T-helper 1 cell treated with Interleukin-12 subunit alpha and Interleukin-12 subunit beta and Interleukin-4 antibody, amounts not matched to agents 30 μg/mL and 1 μg/mL, for 36 hours (primary cell): Measurements from ENCODE around the gene ARSJ.
"Not testable (repeated sequence)": the region's sequence is repeated elsewhere in the genome, so short reads cannot be mapped to it uniquely, and the experiment has no call there.

ENCODE experiments used
- H3K27ac Mint-ChIP-seq: one replicate; pipeline ENCODE4 v1.8.0; 2021; ENCODE audit warnings: mild to moderate bottlenecking, mixed read lengths
- H3K27me3 Mint-ChIP-seq: one replicate; pipeline ENCODE4 v1.8.0; 2021; ENCODE audit warnings: low read depth, mixed read lengths
- H3K36me3 Mint-ChIP-seq: one replicate; pipeline ENCODE4 v1.8.0; 2021; ENCODE audit warnings: low read depth, mixed read lengths
- H3K4me1 Mint-ChIP-seq: one replicate; pipeline ENCODE4 v1.8.0; 2021; ENCODE audit warnings: low read depth, mixed read lengths
- H3K4me3 Mint-ChIP-seq: one replicate; pipeline ENCODE4 v1.8.0; 2021; ENCODE audit warnings: mild to moderate bottlenecking, moderate library complexity, mixed read lengths
- H3K9me3 Mint-ChIP-seq: one replicate; pipeline ENCODE4 v1.8.0; 2021; ENCODE audit warnings: mixed read lengths

The ARSJ gene

GRCh38 chr4:113957956-113958355, 21.5 kb downstream of the ARSJ start:
- no peaks in the 10 kb centered on the region for H3K36me3 Mint-ChIP-seq
- no peaks in the 10 kb centered on the region for H3K4me1 Mint-ChIP-seq
- no peak overlapping the region for H3K27ac Mint-ChIP-seq
- no peak overlapping the region for H3K4me3 Mint-ChIP-seq
- H3K27me3 Mint-ChIP-seq: peaks cover 1% of the 10 kb centered on the region
- peaks cover 7% of the 10 kb centered on the region for H3K9me3 Mint-ChIP-seq

GRCh38 chr4:113955948-113956347, 23.5 kb downstream of the ARSJ start:
- Mint-ChIP-seq H3K4me1 (no peaks in the 10 kb centered on the region), H3K27ac (no peak overlapping the region), H3K27me3 (peaks cover 12% of the 10 kb centered on the region), H3K36me3 (no peaks in the 10 kb centered on the region), H3K4me3 (no peak overlapping the region), H3K9me3 (no peaks in the 10 kb centered on the region)

GRCh38 chr4:113955411-113955810, 24.0 kb downstream of the ARSJ start:
- H3K27ac Mint-ChIP-seq: no peak overlapping the region
- H3K9me3 Mint-ChIP-seq: no peaks in the 10 kb centered on the region
- H3K4me1 Mint-ChIP-seq: no peaks in the 10 kb centered on the region
- no peak overlapping the region for H3K4me3 Mint-ChIP-seq
- no peaks in the 10 kb centered on the region for H3K36me3 Mint-ChIP-seq
- peaks cover 12% of the 10 kb centered on the region for H3K27me3 Mint-ChIP-seq

- Mint-ChIP-seq H3K27me3 (peaks cover 15% of the 10 kb centered on the region), H3K36me3 (no peaks in the 10 kb centered on the region), H3K9me3 (no peaks in the 10 kb centered on the region)
Observed at GRCh38 chr4:113953888-113954287, 25.6 kb downstream of the ARSJ start.

GRCh38 chr4:113952452-113953029, 26.9 kb downstream of the ARSJ start:
- Mint-ChIP-seq H3K9me3 (no peaks in the 10 kb centered on the region), H3K4me1 (no peaks in the 10 kb centered on the region), H3K27ac (no peak overlapping the region), H3K4me3 (no peak overlapping the region), H3K27me3 (peaks cover 15% of the 10 kb centered on the region), H3K36me3 (no peaks in the 10 kb centered on the region)

More at GRCh38 chr4:113953888-113954287, 25.6 kb downstream of the ARSJ start:
- Mint-ChIP-seq H3K27ac (no peak overlapping the region), H3K4me1 (no peaks in the 10 kb centered on the region), H3K4me3 (no peak overlapping the region)

- Mint-ChIP-seq H3K9me3 (no peaks in the 10 kb centered on the region), H3K27me3 (peaks cover 15% of the 10 kb centered on the region), H3K4me3 (no peak overlapping the region), H3K36me3 (no peaks in the 10 kb centered on the region), H3K27ac (no peak overlapping the region), H3K4me1 (no peaks in the 10 kb centered on the region)
Observed at GRCh38 chr4:113951263-113951662, 28.2 kb downstream of the ARSJ start.

GRCh38 chr4:113950207-113950606, 29.2 kb downstream of the ARSJ start:
- Mint-ChIP-seq H3K27me3 (peaks cover 18% of the 10 kb centered on the region), H3K4me1 (no peaks in the 10 kb centered on the region), H3K36me3 (no peaks in the 10 kb centered on the region), H3K27ac (no peak overlapping the region), H3K9me3 (no peaks in the 10 kb centered on the region), H3K4me3 (no peak overlapping the region)

GRCh38 chr4:113947484-113947883, 32.0 kb downstream of the ARSJ start:
- H3K4me3 Mint-ChIP-seq: no peak overlapping the region
- peaks cover 4% of the 10 kb centered on the region for H3K4me1 Mint-ChIP-seq
- H3K27me3 Mint-ChIP-seq: peaks cover 16% of the 10 kb centered on the region
- no peaks in the 10 kb centered on the region for H3K36me3 Mint-ChIP-seq
- H3K9me3 Mint-ChIP-seq: no peaks in the 10 kb centered on the region
- H3K27ac Mint-ChIP-seq: no peak overlapping the region

- Mint-ChIP-seq H3K4me1 (peaks cover 4% of the 10 kb centered on the region), H3K36me3 (no peaks in the 10 kb centered on the region), H3K4me3 (no peak overlapping the region), H3K27ac (no peak overlapping the region), H3K27me3 (peaks cover 6% of the 10 kb centered on the region), H3K9me3 (no peaks in the 10 kb centered on the region)
Observed at GRCh38 chr4:113945906-113946305, 33.5 kb downstream of the ARSJ start.

- H3K27ac Mint-ChIP-seq: no peak overlapping the region
- peaks cover 4% of the 10 kb centered on the region for H3K4me1 Mint-ChIP-seq
- H3K36me3 Mint-ChIP-seq: no peaks in the 10 kb centered on the region
- H3K27me3 Mint-ChIP-seq: peaks cover 3% of the 10 kb centered on the region
- H3K4me3 Mint-ChIP-seq: no peak overlapping the region
- H3K9me3 Mint-ChIP-seq: no peaks in the 10 kb centered on the region
Observed at GRCh38 chr4:113943863-113944262, 35.6 kb downstream of the ARSJ start.

GRCh38 chr4:113943085-113943484, 36.4 kb downstream of the ARSJ start:
- no peaks in the 10 kb centered on the region for H3K9me3 Mint-ChIP-seq
- H3K27me3 Mint-ChIP-seq: peaks cover 3% of the 10 kb centered on the region
- H3K27ac Mint-ChIP-seq: no peak overlapping the region
- H3K4me3 Mint-ChIP-seq: no peak overlapping the region
- H3K36me3 Mint-ChIP-seq: no peaks in the 10 kb centered on the region
- peaks cover 4% of the 10 kb centered on the region for H3K4me1 Mint-ChIP-seq

GRCh38 chr4:113941836-113942235, 37.6 kb downstream of the ARSJ start:
- Mint-ChIP-seq H3K27me3 (peaks cover 3% of the 10 kb centered on the region), H3K4me3 (no peak overlapping the region), H3K4me1 (peaks cover 4% of the 10 kb centered on the region)

GRCh38 chr4:113940103-113940502, 39.3 kb downstream of the ARSJ start:
- not testable (repeated sequence) for H3K36me3 Mint-ChIP-seq, H3K4me3 Mint-ChIP-seq, H3K9me3 Mint-ChIP-seq, H3K4me1 Mint-ChIP-seq, H3K27me3 Mint-ChIP-seq
- peak overlapping the region; percentile 35 for H3K27ac Mint-ChIP-seq

More at GRCh38 chr4:113941836-113942235, 37.6 kb downstream of the ARSJ start:
- Mint-ChIP-seq H3K36me3 (no peaks in the 10 kb centered on the region), H3K27ac (no peak overlapping the region), H3K9me3 (no peaks in the 10 kb centered on the region)

GRCh38 chr4:113935190-113935589, 44.3 kb downstream of the ARSJ start:
- Mint-ChIP-seq H3K4me1 (no peaks in the 10 kb centered on the region), H3K4me3 (no peak overlapping the region), H3K27ac (no peak overlapping the region), H3K27me3 (peaks cover 4% of the 10 kb centered on the region), H3K9me3 (no peaks in the 10 kb centered on the region), H3K36me3 (no peaks in the 10 kb centered on the region)

GRCh38 chr4:113924706-113925105, 54.7 kb downstream of the ARSJ start:
- H3K27me3 Mint-ChIP-seq: not testable (repeated sequence)

More at GRCh38 chr4:113924706-113925105, 54.7 kb downstream of the ARSJ start:
- not testable (repeated sequence) for H3K27ac Mint-ChIP-seq, H3K4me3 Mint-ChIP-seq, H3K36me3 Mint-ChIP-seq, H3K9me3 Mint-ChIP-seq, H3K4me1 Mint-ChIP-seq
